ENCODE results near the gene LUC7L.

Gene LUC7L

GRCh38 chr16:266258-267164 lies 37.3 kb upstream of the LUC7L start:
- no peak for TF ChIP-seq CTCF (conservative IDR thresholded peaks at IDR 0.05; ENCODE audit: low read depth, low read length)
- no peak overlapping the region for H3K4me3 ChIP-seq (ENCODE audit: low read length)
- no peak for DNase-seq (ENCODE audit: low read depth)

- no peak overlapping the region for H3K4me3 ChIP-seq (ENCODE audit: low read length)
- no peak for DNase-seq (ENCODE audit: low read depth)
- TF ChIP-seq CTCF (conservative IDR thresholded peaks at IDR 0.05; ENCODE audit: low read depth, low read length) = no peak
These were observed 36.5 kb upstream of the LUC7L start for GRCh38 chr16:265711-266110.

GRCh38 chr16:265002-265529 lies 35.8 kb upstream of the LUC7L start:
- no peak for DNase-seq (ENCODE audit: low read depth)
- no peak overlapping the region for H3K4me3 ChIP-seq (ENCODE audit: low read length)
- no peak for TF ChIP-seq CTCF (conservative IDR thresholded peaks at IDR 0.05; ENCODE audit: low read depth, low read length)

GRCh38 chr16:264440-264951 lies 35.2 kb upstream of the LUC7L start:
- TF ChIP-seq CTCF (conservative IDR thresholded peaks at IDR 0.05; ENCODE audit: low read depth, low read length) = no peak
- no peak overlapping the region for H3K4me3 ChIP-seq (ENCODE audit: low read length)
- no peak for DNase-seq (ENCODE audit: low read depth)

- no peak overlapping the region for H3K4me3 ChIP-seq (ENCODE audit: low read length)
- DNase-seq (ENCODE audit: low read depth) = no peak
- TF ChIP-seq CTCF (conservative IDR thresholded peaks at IDR 0.05; ENCODE audit: low read depth, low read length) = no peak
These were observed 34.7 kb upstream of the LUC7L start for GRCh38 chr16:263944-264343.

GRCh38 chr16:263182-263774 lies 34.0 kb upstream of the LUC7L start:
- no peak for DNase-seq (ENCODE audit: low read depth)
- no peak overlapping the region for H3K4me3 ChIP-seq (ENCODE audit: low read length)
- no peak for TF ChIP-seq CTCF (conservative IDR thresholded peaks at IDR 0.05; ENCODE audit: low read depth, low read length)

Data from retinal pigment epithelial cell (primary cell).